Glutamatergic neuron (in vitro differentiated cells): ENCODE data around the gene ZNF830. TPM values are rescaled to one million over a fixed set of nuclear protein-coding genes. Genes with fewer than 3 reads are reported as not detected.

Experiments
- DNase-seq: peaks from one replicate; pipeline ENCODE4 v3.0.0; 2022
- H3K27ac Mint-ChIP-seq: one replicate; pipeline ENCODE4 v1.8.0; 2020; ENCODE audit warnings: mild to moderate bottlenecking, mixed read lengths, inconsistent platforms; ENCODE audit not compliant: unreplicated experiment
- H3K27me3 Mint-ChIP-seq: one replicate; pipeline ENCODE4 v1.8.0; 2020; ENCODE audit warnings: mild to moderate bottlenecking, moderate library complexity, mixed read lengths, inconsistent platforms; ENCODE audit not compliant: unreplicated experiment
- H3K36me3 Mint-ChIP-seq: one replicate; pipeline ENCODE4 v1.8.0; 2020; ENCODE audit warnings: mild to moderate bottlenecking, mixed read lengths, inconsistent platforms; ENCODE audit not compliant: unreplicated experiment
- H3K4me1 Mint-ChIP-seq: one replicate; pipeline ENCODE4 v1.8.0; 2020; ENCODE audit warnings: mild to moderate bottlenecking, low read depth, mixed read lengths, inconsistent platforms; ENCODE audit not compliant: unreplicated experiment
- H3K4me3 Mint-ChIP-seq: one replicate; pipeline ENCODE4 v1.8.0; 2020; ENCODE audit warnings: mild to moderate bottlenecking, mixed read lengths, inconsistent platforms; ENCODE audit not compliant: unreplicated experiment
- H3K9me3 Mint-ChIP-seq: one replicate; pipeline ENCODE4 v1.8.0; 2020; ENCODE audit warnings: mild to moderate bottlenecking, moderate library complexity, mixed read lengths, inconsistent platforms; ENCODE audit not compliant: unreplicated experiment
- CTCF ChIP-seq: fragments of 200-600 bp; sonication (generic); IDR thresholded peaks from one replicate; pipeline ENCODE4 v1.5.0; 2021; ENCODE audit not compliant: partially characterized antibody, unreplicated experiment
- total RNA-seq: library from RNA; stranded (reverse); fragmentation: NEBNext Ultra II Directional; extraction: Animal tissue kit (Norgen Biotek cat#: 25700); gene quantifications from one replicate; pipeline ENCODE4 v1.2.1, GENCODE V29; 2021; ENCODE audit not compliant: unreplicated experiment

ZNF830 gene
- total RNA-seq, 1 donor from 2014 or later, result 19.1 TPM

DNA sequence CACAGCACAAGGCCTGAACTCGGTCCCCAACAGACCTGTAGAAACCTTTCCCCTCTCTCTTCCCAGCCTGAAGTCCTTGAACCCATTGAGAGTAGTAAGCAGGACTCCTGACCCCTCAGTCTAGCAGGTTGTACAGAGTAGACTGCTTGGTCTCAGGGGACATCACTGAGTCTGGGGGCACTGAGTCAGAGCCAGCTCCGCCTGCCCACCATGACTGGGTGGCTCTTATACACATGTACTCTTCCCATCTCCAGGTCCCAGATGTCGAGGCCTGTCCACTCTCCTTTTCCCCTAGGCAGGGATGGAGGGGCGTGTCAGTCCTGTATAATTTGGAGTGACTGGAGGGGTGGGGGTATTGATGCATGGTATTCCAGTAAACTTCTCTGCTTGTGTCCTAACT, 42.4 kb downstream of the ZNF830 start:
- H3K4me3 Mint-ChIP-seq, result no peak overlapping the region
- DNase-seq, result no peak
- H3K27ac Mint-ChIP-seq, result no peak overlapping the region
- H3K9me3 Mint-ChIP-seq, result no peaks in the 10 kb centered on the region
- H3K27me3 Mint-ChIP-seq, result peaks cover 9% of the 10 kb centered on the region
- no peaks in the 10 kb centered on the region for H3K36me3 Mint-ChIP-seq
- TF ChIP-seq CTCF, result no peak
- peaks cover 12% of the 10 kb centered on the region for H3K4me1 Mint-ChIP-seq

DNA sequence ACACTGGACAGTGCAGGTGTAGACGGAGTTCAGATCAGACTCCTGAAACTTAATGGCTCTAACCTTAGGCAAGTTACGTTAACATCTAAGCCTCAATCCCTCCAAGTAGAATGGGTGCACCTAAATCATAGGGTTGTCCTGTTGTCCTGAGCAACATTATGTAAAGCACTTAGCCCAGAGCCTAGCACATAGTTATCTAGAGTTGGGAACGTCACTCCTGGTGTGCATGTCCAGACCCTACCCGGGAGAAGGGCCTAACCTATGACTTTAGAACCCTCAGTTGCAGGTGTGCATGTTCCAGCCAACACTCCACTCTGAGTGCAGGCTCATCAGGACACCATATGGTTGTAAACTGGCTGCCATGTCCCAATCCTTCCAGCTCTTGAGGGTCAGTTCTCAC, 45.0 kb downstream of the ZNF830 start:
- TF ChIP-seq CTCF, result no peak
- Mint-ChIP-seq H3K27ac (no peak overlapping the region), H3K4me1 (peaks cover 17% of the 10 kb centered on the region), H3K27me3 (peaks cover 9% of the 10 kb centered on the region), H3K4me3 (no peak overlapping the region), H3K36me3 (no peaks in the 10 kb centered on the region), H3K9me3 (no peaks in the 10 kb centered on the region)
- no peak for DNase-seq

- no peak for TF ChIP-seq CTCF
- Mint-ChIP-seq H3K9me3 (no peaks in the 10 kb centered on the region), H3K27me3 (peaks cover 9% of the 10 kb centered on the region), H3K27ac (peak overlapping the region; percentile 53), H3K4me1 (peaks cover 23% of the 10 kb centered on the region), H3K4me3 (peak overlapping the region; percentile 1), H3K36me3 (no peaks in the 10 kb centered on the region)
- no peak for DNase-seq
Measured at GRCh38 chr17:35006961-35007360, 45.6 kb downstream of the ZNF830 start.

DNA sequence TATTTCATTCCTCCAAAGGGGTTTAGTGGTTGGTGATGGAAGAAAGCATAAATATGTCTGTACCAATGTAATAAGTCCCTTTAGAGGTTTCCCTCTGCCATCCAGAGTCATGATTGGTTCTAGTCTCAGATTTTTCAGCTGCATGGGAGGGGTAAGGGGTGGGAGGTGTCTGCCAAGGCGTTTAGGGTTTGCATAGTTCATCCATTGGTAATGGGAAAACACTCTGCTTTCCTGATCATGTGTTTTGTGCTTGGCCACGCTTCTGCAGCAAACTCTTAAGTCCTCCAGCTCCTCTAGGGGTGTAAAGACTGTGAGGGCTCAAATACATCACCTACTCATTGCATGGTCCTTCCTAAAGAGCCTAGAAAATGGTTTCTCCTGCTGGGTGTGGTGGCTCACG, 48.8 kb downstream of the ZNF830 start:
- Mint-ChIP-seq H3K27ac (no peak overlapping the region), H3K4me3 (no peak overlapping the region), H3K9me3 (no peaks in the 10 kb centered on the region)

GRCh38 chr17:35011671-35012216, 50.4 kb downstream of the ZNF830 start:
- peaks cover 9% of the 10 kb centered on the region for H3K27me3 Mint-ChIP-seq
- H3K4me1 Mint-ChIP-seq, result peaks cover 36% of the 10 kb centered on the region
- TF ChIP-seq CTCF, result no peak
- H3K27ac Mint-ChIP-seq, result peak overlapping the region; percentile 7
- DNase-seq, result no peak
- H3K9me3 Mint-ChIP-seq, result no peaks in the 10 kb centered on the region
- H3K4me3 Mint-ChIP-seq, result no peak overlapping the region
- no peaks in the 10 kb centered on the region for H3K36me3 Mint-ChIP-seq

More for the DNA sequence above, 48.8 kb downstream of the ZNF830 start:
- TF ChIP-seq CTCF, result no peak
- Mint-ChIP-seq H3K4me1 (peaks cover 36% of the 10 kb centered on the region), H3K27me3 (peaks cover 9% of the 10 kb centered on the region), H3K36me3 (no peaks in the 10 kb centered on the region)
- no peak for DNase-seq

Other genes starting within 250 kb of the ZNF830 start
- 2.4 TPM for gene CCT6B, start 80 bp upstream of the ZNF830 start, total RNA-seq
- 93.3 TPM for gene LIG3, start 19.0 kb downstream of the ZNF830 start, total RNA-seq
- gene RFFL, start 102.2 kb downstream of the ZNF830 start, total RNA-seq, result 16.5 TPM
- 10.1 TPM for gene RAD51D, start 158.3 kb downstream of the ZNF830 start, total RNA-seq
- not detected for gene FNDC8, start 160.1 kb downstream of the ZNF830 start, total RNA-seq
- gene NLE1, start 180.8 kb downstream of the ZNF830 start, total RNA-seq, result 9.1 TPM
- gene UNC45B, start 186.3 kb downstream of the ZNF830 start, total RNA-seq, result 2.2 TPM
- not detected for gene SLC35G3, start 232.9 kb downstream of the ZNF830 start, total RNA-seq